Measurements from ENCODE around the gene PTF1A.
"Not testable (repeated sequence)": the region's sequence is repeated elsewhere in the genome, so short reads cannot be mapped to it uniquely, and the experiment has no call there.

Gene PTF1A

GRCh38 chr10:23230582-23230981 lies 38.5 kb downstream of the PTF1A start:
- H3K9me2 ChIP-seq (replicated peaks; ENCODE audit: insufficient read depth, low read length) = no peaks in the 10 kb centered on the region
- no peak for DNase-seq
- no peak for TF ChIP-seq CTCF (IDR thresholded peaks at IDR 0.05; ENCODE audit: low read length)
- no peak for TF ChIP-seq EZH2 (optimal IDR thresholded peaks at IDR 0.05; ENCODE audit: low read depth, low read length)
- TF ChIP-seq EZH2phosphoT487 (IDR thresholded peaks at IDR 0.05; ENCODE audit: low read length) = no peak
- H3K27me3 ChIP-seq (replicated peaks; ENCODE audit: insufficient read depth, low read length) = no peaks in the 10 kb centered on the region
- no peaks in the 10 kb centered on the region for H3K4me1 ChIP-seq (ENCODE audit: low read length)
- H3F3A ChIP-seq (ENCODE audit: insufficient read depth, low read length) = no peaks in the 10 kb centered on the region
- H3K4me3 ChIP-seq (ENCODE audit: low read length) = no peak overlapping the region
- H4K20me1 ChIP-seq (ENCODE audit: insufficient read depth, low read length) = no peaks in the 10 kb centered on the region
- no peaks in the 10 kb centered on the region for H3K9me3 ChIP-seq (replicated peaks; ENCODE audit: insufficient read depth, low read length)
- H3K9ac ChIP-seq (ENCODE audit: low read length) = no peak overlapping the region
- H3K4me2 ChIP-seq (ENCODE audit: low read depth, low read length) = no peak overlapping the region
- H3K36me3 ChIP-seq (replicated peaks; ENCODE audit: insufficient read depth, low read length) = no peaks in the 10 kb centered on the region
- H3K27ac ChIP-seq (ENCODE audit: low read length) = no peak overlapping the region
- H2AFZ ChIP-seq (ENCODE audit: low read length) = no peak overlapping the region
- H3K79me2 ChIP-seq (ENCODE audit: low read length) = no peaks in the 10 kb centered on the region

GRCh38 chr10:23238015-23238414 lies 45.9 kb downstream of the PTF1A start:
- H3K27me3 ChIP-seq (replicated peaks; ENCODE audit: insufficient read depth, low read length) = no peaks in the 10 kb centered on the region
- H3F3A ChIP-seq (ENCODE audit: insufficient read depth, low read length) = no peaks in the 10 kb centered on the region
- no peaks in the 10 kb centered on the region for H3K4me1 ChIP-seq (ENCODE audit: low read length)
- H3K9me3 ChIP-seq (replicated peaks; ENCODE audit: insufficient read depth, low read length) = no peaks in the 10 kb centered on the region
- no peaks in the 10 kb centered on the region for H4K20me1 ChIP-seq (ENCODE audit: insufficient read depth, low read length)
- H2AFZ ChIP-seq (ENCODE audit: low read length) = no peak overlapping the region
- no peak overlapping the region for H3K27ac ChIP-seq (ENCODE audit: low read length)
- TF ChIP-seq CTCF (IDR thresholded peaks at IDR 0.05; ENCODE audit: low read length) (no peak), EZH2 (optimal IDR thresholded peaks at IDR 0.05; ENCODE audit: low read depth, low read length) (no peak), EZH2phosphoT487 (IDR thresholded peaks at IDR 0.05; ENCODE audit: low read length) (no peak)
- H3K36me3 ChIP-seq (replicated peaks; ENCODE audit: insufficient read depth, low read length) = no peaks in the 10 kb centered on the region
- H3K9ac ChIP-seq (ENCODE audit: low read length) = no peak overlapping the region
- H3K9me2 ChIP-seq (replicated peaks; ENCODE audit: insufficient read depth, low read length) = no peaks in the 10 kb centered on the region
- DNase-seq = no peak
- H3K79me2 ChIP-seq (ENCODE audit: low read length) = no peaks in the 10 kb centered on the region
- no peak overlapping the region for H3K4me2 ChIP-seq (ENCODE audit: low read depth, low read length)
- H3K4me3 ChIP-seq (ENCODE audit: low read length) = no peak overlapping the region

- H3K27ac ChIP-seq (ENCODE audit: low read length); H3K4me3 ChIP-seq (ENCODE audit: low read length); DNase-seq; H2AFZ ChIP-seq (ENCODE audit: low read length); H3F3A ChIP-seq (ENCODE audit: insufficient read depth, low read length); H3K27me3 ChIP-seq (replicated peaks; ENCODE audit: insufficient read depth, low read length); H3K4me1 ChIP-seq (ENCODE audit: low read length); H3K9me3 ChIP-seq (replicated peaks; ENCODE audit: insufficient read depth, low read length); H3K9ac ChIP-seq (ENCODE audit: low read length); H3K9me2 ChIP-seq (replicated peaks; ENCODE audit: insufficient read depth, low read length); H4K20me1 ChIP-seq (ENCODE audit: insufficient read depth, low read length); H3K79me2 ChIP-seq (ENCODE audit: low read length); H3K4me2 ChIP-seq (ENCODE audit: low read depth, low read length); H3K36me3 ChIP-seq (replicated peaks; ENCODE audit: insufficient read depth, low read length): not testable (repeated sequence)
Measured at GRCh38 chr10:23241779-23242178, 49.7 kb downstream of the PTF1A start.

Data from MM.1S (cell line).